ENCODE results near the gene BOD1. TPM values are rescaled to one million over a fixed set of nuclear protein-coding genes. Genes with fewer than 3 reads are reported as not detected.

Gene BOD1
- total RNA-seq, 2 donors from 2014 or later, result 79.3 to 92.9 TPM

GRCh38 chr5:173640156-173640804 lies 23.8 kb upstream of the BOD1 start:
- Histone ChIP-seq H3K4me3 (ENCODE audit: low read length) (no peak overlapping the region), H3K9me3 (ENCODE audit: control insufficient read depth, low read length) (no peaks in the 10 kb centered on the region), H3K9ac (ENCODE audit: extremely low read depth, low read length, poor library complexity, severe bottlenecking) (no peak overlapping the region), H3K36me3 (ENCODE audit: control insufficient read depth, insufficient read depth, low read length) (no peaks in the 10 kb centered on the region), H3K27me3 (ENCODE audit: control insufficient read depth, insufficient read depth, low read length, poor library complexity, severe bottlenecking) (no peaks in the 10 kb centered on the region), H3K4me1 (ENCODE audit: control insufficient read depth, insufficient read depth, low read length) (no peaks in the 10 kb centered on the region), H3K27ac (ENCODE audit: low read depth, low read length) (no peak overlapping the region)
- Mint-ChIP-seq H3K36me3 (ENCODE audit: low read depth) (no peaks in the 10 kb centered on the region), H3K27ac (no peak overlapping the region), H3K9me3 (no peaks in the 10 kb centered on the region), H3K27me3 (ENCODE audit: insufficient read depth) (peaks cover 2% of the 10 kb centered on the region), H3K4me3 (no peak overlapping the region), H3K4me1 (peaks cover 11% of the 10 kb centered on the region)
- peak; percentile 34 for DNase-seq
- TF ChIP-seq CTCF (conservative IDR thresholded peaks at IDR 0.05), result peak; percentile 37
- WGBS, 2 experiments (ENCODE audit: insufficient coverage in 1 of 2, insufficient read length in 1 of 2), result 73 to 88% methylated on average over 2 to 4 of the region's 4 CpGs

- peak; percentile 41 for DNase-seq
- Histone ChIP-seq H3K27me3 (ENCODE audit: control insufficient read depth, insufficient read depth, low read length, poor library complexity, severe bottlenecking) (no peaks in the 10 kb centered on the region), H3K4me3 (ENCODE audit: low read length) (no peak overlapping the region), H3K9ac (ENCODE audit: extremely low read depth, low read length, poor library complexity, severe bottlenecking) (no peak overlapping the region), H3K4me1 (ENCODE audit: control insufficient read depth, insufficient read depth, low read length) (no peaks in the 10 kb centered on the region), H3K27ac (ENCODE audit: low read depth, low read length) (no peak overlapping the region), H3K36me3 (ENCODE audit: control insufficient read depth, insufficient read depth, low read length) (no peaks in the 10 kb centered on the region), H3K9me3 (ENCODE audit: control insufficient read depth, low read length) (no peaks in the 10 kb centered on the region)
- Mint-ChIP-seq H3K4me1 (peaks cover 11% of the 10 kb centered on the region), H3K9me3 (no peaks in the 10 kb centered on the region), H3K4me3 (no peak overlapping the region), H3K36me3 (ENCODE audit: low read depth) (no peaks in the 10 kb centered on the region), H3K27ac (no peak overlapping the region), H3K27me3 (ENCODE audit: insufficient read depth) (no peaks in the 10 kb centered on the region)
- 85 to 90% methylated on average over 3 to 10 of the region's 10 CpGs for WGBS, 2 experiments (ENCODE audit: insufficient coverage in 1 of 2, insufficient read length in 1 of 2)
- TF ChIP-seq CTCF (conservative IDR thresholded peaks at IDR 0.05), result no peak
Measured at GRCh38 chr5:173638126-173639040, 21.9 kb upstream of the BOD1 start.

DNA sequence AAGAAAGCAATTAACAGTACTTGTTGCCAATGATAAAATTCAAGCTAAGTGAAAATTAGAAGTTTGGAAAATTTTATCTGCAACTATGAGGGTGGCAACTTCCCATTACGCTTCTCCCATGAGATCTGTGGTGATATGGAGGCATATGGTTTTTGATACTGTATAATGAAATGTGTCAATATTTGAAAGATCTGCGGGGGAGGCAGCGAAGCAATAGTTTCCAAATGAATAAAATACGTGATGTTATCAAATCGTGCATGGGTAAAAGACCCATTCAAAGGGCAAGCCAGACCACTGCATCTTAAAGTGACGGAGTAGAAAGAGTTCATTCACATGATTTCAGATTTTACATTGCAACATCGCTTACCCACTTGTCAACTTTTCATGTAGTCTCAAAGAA lies 20.9 kb upstream of the BOD1 start:
- Histone ChIP-seq H3K4me1 (ENCODE audit: control insufficient read depth, insufficient read depth, low read length) (no peaks in the 10 kb centered on the region), H3K27me3 (ENCODE audit: control insufficient read depth, insufficient read depth, low read length, poor library complexity, severe bottlenecking) (no peaks in the 10 kb centered on the region), H3K4me3 (ENCODE audit: low read length) (no peak overlapping the region), H3K9me3 (ENCODE audit: control insufficient read depth, low read length) (no peaks in the 10 kb centered on the region), H3K9ac (ENCODE audit: extremely low read depth, low read length, poor library complexity, severe bottlenecking) (no peak overlapping the region), H3K27ac (ENCODE audit: low read depth, low read length) (no peak overlapping the region), H3K36me3 (ENCODE audit: control insufficient read depth, insufficient read depth, low read length) (no peaks in the 10 kb centered on the region)
- no peaks in the 10 kb centered on the region for H3K27me3 Mint-ChIP-seq (ENCODE audit: insufficient read depth)
- H3K27ac Mint-ChIP-seq, result no peak overlapping the region
- H3K9me3 Mint-ChIP-seq, result no peaks in the 10 kb centered on the region
- H3K4me1 Mint-ChIP-seq, result peaks cover 10% of the 10 kb centered on the region
- no peak for DNase-seq
- WGBS, 2 experiments (ENCODE audit: insufficient coverage in 1 of 2, insufficient read length in 1 of 2), result 92 to 93% methylated on average over 7 of the region's 7 CpGs
- H3K4me3 Mint-ChIP-seq, result no peak overlapping the region
- no peaks in the 10 kb centered on the region for H3K36me3 Mint-ChIP-seq (ENCODE audit: low read depth)
- no peak for TF ChIP-seq CTCF (conservative IDR thresholded peaks at IDR 0.05)

Measured in endodermal cell (in vitro differentiated cells).